C4-2B (cell line): Measurements from ENCODE around the gene NYNRIN.

ENCODE experiments used
- CTCF ChIP-seq: fragments of 450-650 bp; conservative IDR thresholded peaks from 2 replicates; pipeline ENCODE4 v1.5.1; 2017; ENCODE audit warnings: mild to moderate bottlenecking
- ZFX ChIP-seq: fragments of 450-650 bp; IDR thresholded peaks from 2 replicates; pipeline ENCODE4 v1.6.1; 2017

DNA sequence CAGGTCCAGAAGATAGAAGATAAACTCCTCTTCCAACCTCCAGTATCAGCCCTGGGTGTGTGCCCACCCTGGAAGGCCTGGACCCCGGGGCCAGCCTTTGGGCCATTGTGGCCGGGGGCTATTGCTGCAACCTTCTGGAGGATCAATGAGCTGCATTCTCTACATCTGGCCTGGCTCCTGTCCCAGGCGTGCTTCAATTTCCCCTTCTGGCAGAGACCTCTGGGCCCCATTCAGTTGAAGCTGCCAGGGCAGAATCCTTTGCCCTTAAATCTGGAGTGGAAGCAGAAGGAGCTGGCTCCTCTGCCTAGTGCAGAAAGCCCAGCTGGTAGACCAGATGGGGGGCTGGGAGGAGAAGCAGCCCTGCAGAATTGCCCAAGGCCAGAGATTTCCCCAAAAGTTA, 10.0 kb downstream of the NYNRIN start:
- TF ChIP-seq CTCF: no peak
- TF ChIP-seq ZFX: no peak
